Measurements from ENCODE around the gene LRMDA.

Gene LRMDA

GRCh38 chr10:75623310-75624093 lies 192.1 kb downstream of the LRMDA start:
- H3K36me3 ChIP-seq (ENCODE audit: control insufficient read depth, insufficient read depth, low read length), result no peaks in the 10 kb centered on the region
- H3K4me2 ChIP-seq (ENCODE audit: low read length), result peak overlapping the region; percentile 39
- H3K4me1 ChIP-seq, result no peaks in the 10 kb centered on the region
- TF ChIP-seq CTCF (IDR thresholded peaks at IDR 0.05), result no peak
- no peak overlapping the region for H2AFZ ChIP-seq
- no peaks in the 10 kb centered on the region for H3K27me3 ChIP-seq (ENCODE audit: control insufficient read depth, insufficient read depth, low read length)
- H3K9ac ChIP-seq, result no peak overlapping the region
- H3K79me2 ChIP-seq, result no peaks in the 10 kb centered on the region
- peak overlapping the region; percentile 26 for H3K4me3 ChIP-seq (ENCODE audit: low read depth, low read length)
- no peaks in the 10 kb centered on the region for H3K9me3 ChIP-seq (ENCODE audit: control insufficient read depth, low read length)
- no peak overlapping the region for H3K27ac ChIP-seq

- Histone ChIP-seq H3K9me3 (ENCODE audit: control insufficient read depth, low read length) (no peaks in the 10 kb centered on the region), H3K4me1 (no peaks in the 10 kb centered on the region), H3K36me3 (ENCODE audit: control insufficient read depth, insufficient read depth, low read length) (no peaks in the 10 kb centered on the region), H2AFZ (no peak overlapping the region), H3K9ac (no peak overlapping the region), H3K27ac (no peak overlapping the region), H3K27me3 (ENCODE audit: control insufficient read depth, insufficient read depth, low read length) (no peaks in the 10 kb centered on the region), H3K79me2 (no peaks in the 10 kb centered on the region), H3K4me3 (ENCODE audit: low read depth, low read length) (no peak overlapping the region), H3K4me2 (ENCODE audit: low read length) (no peak overlapping the region)
- TF ChIP-seq CTCF (IDR thresholded peaks at IDR 0.05), result no peak
Observed at GRCh38 chr10:75624638-75625037, 193.2 kb downstream of the LRMDA start.

GRCh38 chr10:75630746-75631145 lies 199.3 kb downstream of the LRMDA start:
- H3K79me2 ChIP-seq, result no peaks in the 10 kb centered on the region
- no peak overlapping the region for H3K4me2 ChIP-seq (ENCODE audit: low read length)
- no peak overlapping the region for H3K9ac ChIP-seq
- H3K9me3 ChIP-seq (ENCODE audit: control insufficient read depth, low read length), result no peaks in the 10 kb centered on the region
- no peaks in the 10 kb centered on the region for H3K36me3 ChIP-seq (ENCODE audit: control insufficient read depth, insufficient read depth, low read length)
- H3K27ac ChIP-seq, result no peak overlapping the region
- no peaks in the 10 kb centered on the region for H3K27me3 ChIP-seq (ENCODE audit: control insufficient read depth, insufficient read depth, low read length)
- TF ChIP-seq CTCF (IDR thresholded peaks at IDR 0.05), result no peak
- H2AFZ ChIP-seq, result no peak overlapping the region
- H3K4me3 ChIP-seq (ENCODE audit: low read depth, low read length), result no peak overlapping the region
- no peaks in the 10 kb centered on the region for H3K4me1 ChIP-seq

- Histone ChIP-seq H3K4me2 (ENCODE audit: low read length) (no peak overlapping the region), H3K27ac (no peak overlapping the region), H3K9me3 (ENCODE audit: control insufficient read depth, low read length) (no peaks in the 10 kb centered on the region), H3K9ac (no peak overlapping the region), H3K27me3 (ENCODE audit: control insufficient read depth, insufficient read depth, low read length) (no peaks in the 10 kb centered on the region), H3K79me2 (no peaks in the 10 kb centered on the region), H3K4me3 (ENCODE audit: low read depth, low read length) (no peak overlapping the region), H3K4me1 (no peaks in the 10 kb centered on the region), H3K36me3 (ENCODE audit: control insufficient read depth, insufficient read depth, low read length) (no peaks in the 10 kb centered on the region), H2AFZ (no peak overlapping the region)
- no peak for TF ChIP-seq CTCF (IDR thresholded peaks at IDR 0.05)
Observed at GRCh38 chr10:75632805-75633462, 201.5 kb downstream of the LRMDA start.

All from parathyroid adenoma (tissue), 2 donors.